Measurements from ENCODE around the gene MAP7. TPM values are rescaled to one million over a fixed set of nuclear protein-coding genes. Genes with fewer than 3 reads are reported as not detected.

MAP7 gene
- total and polyA plus RNA-seq, 2 of the 13 experiments (the other 11 are each of a cell fraction or from before 2014, with no cell fraction given): 0.04 TPM; not detected in 1

GRCh38 chr6:136317021-136317694, 233.1 kb downstream of the MAP7 start:
- in situ Hi-C loops (cut with HindIII; ENCODE audit: extremely low pct_ligation_motif_present, low pct_unique_long_range_greater_than_20kb): loop anchor here (25.0 kb wide), 1 partner anchor 780 kb away; no protein-coding TSS in a partner anchor
- H3K9ac ChIP-seq (ENCODE audit: insufficient read depth, low read depth, low read length): no peak overlapping the region
- intact Hi-C loops (cut with micrococcal nuclease; ENCODE audit: unreplicated experiment): loop anchor here (2.0 to 5.0 kb wide), 6 partner anchors 26 to 865 kb away; partner anchors contain the start of gene MTFR2
- H2AFZ ChIP-seq (ENCODE audit: low read length): no peak overlapping the region
- H4K20me1 ChIP-seq (ENCODE audit: insufficient read depth, low read length): no peaks in the 10 kb centered on the region
- ChIA-PET CTCF (ENCODE audit: low intra/inter-chr PET ratio, low total read pairs) (interaction anchor here (1.0 to 1.4 kb wide), 3 partner anchors 91 to 811 kb away, joined by 4 to 6 read pairs (median 6); no protein-coding TSS in a partner anchor), POLR2A (interaction anchor here (0.8 to 1.9 kb wide), 2 partner anchors 27 to 91 kb away, joined by 3 to 14 read pairs; partner anchors contain the start of gene BCLAF1)
- H3K27me3 ChIP-seq (ENCODE audit: control insufficient read depth in 1 of 2, insufficient read depth in 2 of 2, low read length in 2 of 2): no peaks in the 10 kb centered on the region; a peak in 2 of 5 replicates
- H3K79me2 ChIP-seq (ENCODE audit: insufficient read depth, low read length): no peaks in the 10 kb centered on the region
- no peak overlapping the region for H3K4me3 ChIP-seq (replicated peaks in 1 of 3; ENCODE audit: insufficient read depth in 1 of 3, low read depth in 2 of 3, low read length in 3 of 3)
- peak; percentile 95 for ATAC-seq
- H3K36me3 ChIP-seq (replicated peaks in 1 of 2; ENCODE audit: control insufficient read depth in 1 of 2, insufficient read depth in 2 of 2, low read length in 2 of 2): no peaks in the 10 kb centered on the region
- WGBS (ENCODE audit: low lambda C conversion rate): 13% methylated on average over 5 of the region's 5 CpGs
- FAIRE-seq: peak; percentile 89
- H3K27ac ChIP-seq (ENCODE audit: extremely low read length, insufficient read depth, low read length): no peak overlapping the region
- no peaks in the 10 kb centered on the region for H3K9me3 ChIP-seq (ENCODE audit: low read length)
- DNase-seq (ENCODE audit: low spot score): peak; percentile 62
- no peaks in the 10 kb centered on the region for H3K4me1 ChIP-seq (ENCODE audit: insufficient read depth, low read length)
- peak overlapping the region; percentile 44; the same call in 1 of the 2 replicates for H3K4me2 ChIP-seq (ENCODE audit: low read depth, low read length)
- no TSS peak for BruUV-seq (replicated peaks)
- 0 out of 2 replicates have a peak, but pooled peaks have one; percentile 26 for TF ChIP-seq ELF3 (CRISPR knock-in tag; IDR thresholded peaks at IDR 0.05)
- TF ChIP-seq THRA (CRISPR knock-in tag; IDR thresholded peaks at IDR 0.05; ENCODE audit: borderline replicate concordance): 0 out of 2 replicates have a peak, but pooled peaks have one; percentile 39
- no peak for TF ChIP-seq FOSL1 (CRISPR knock-in tag; IDR thresholded peaks at IDR 0.05; ENCODE audit: borderline replicate concordance)
- TF ChIP-seq NFYC (CRISPR knock-in tag; IDR thresholded peaks at IDR 0.05): no peak
- TF ChIP-seq NFE2L2 (IDR thresholded peaks at IDR 0.05; ENCODE audit: low read length): 0 out of 2 replicates have a peak, but pooled peaks have one; percentile 4
- TF ChIP-seq ZNF292 (CRISPR knock-in tag; IDR thresholded peaks at IDR 0.05; ENCODE audit: borderline replicate concordance, low read depth): no peak
- peak; percentile 86 for TF ChIP-seq CTCF (CRISPR knock-in tag; IDR thresholded peaks at IDR 0.05)
- peak; percentile 17; the same call in 1 of the 2 replicates for TF ChIP-seq SAP130 (CRISPR knock-in tag; IDR thresholded peaks at IDR 0.05; ENCODE audit: low read depth)
- peak; percentile 69 for TF ChIP-seq RAD21 (CRISPR knock-in tag; IDR thresholded peaks at IDR 0.05)
- peak; percentile 88 for TF ChIP-seq SMC3 (IDR thresholded peaks at IDR 0.05; ENCODE audit: low read length)
- peak; percentile 44; the same call in 1 of the 2 replicates for TF ChIP-seq MIXL1 (CRISPR knock-in tag; IDR thresholded peaks at IDR 0.05)
- TF ChIP-seq MTA3 (CRISPR knock-in tag; IDR thresholded peaks at IDR 0.05): no peak
- TF ChIP-seq STAG1 (CRISPR knock-in tag; IDR thresholded peaks at IDR 0.05): peak; percentile 83
- TF ChIP-seq MXI1 (IDR thresholded peaks at IDR 0.05; ENCODE audit: borderline replicate concordance, low read depth, low read length): 0 out of 3 replicates have a peak, but pooled peaks have one; percentile 21
- no peak for TF ChIP-seq ZNF256 (CRISPR knock-in tag; conservative IDR thresholded peaks at IDR 0.05)
- TF ChIP-seq HMGXB4 (CRISPR knock-in tag; IDR thresholded peaks at IDR 0.05; ENCODE audit: borderline replicate concordance in 1 of 2, low read depth in 1 of 2): 0 out of 4 replicates have a peak, but pooled peaks of 1 of the 2 experiments have one; percentile 56
- TF ChIP-seq RXRB (CRISPR knock-in tag; IDR thresholded peaks at IDR 0.05; ENCODE audit: borderline replicate concordance): 0 out of 2 replicates have a peak, but pooled peaks have one; percentile 18

Measured in HepG2 (cell line).